ENCODE data around the gene DHRS3.
A peak's percentile ranks its signal among the peaks of the same experiment; 100 is the strongest.
"Not testable (repeated sequence)": the region's sequence is repeated elsewhere in the genome, so short reads cannot be mapped to it uniquely, and the experiment has no call there.

DHRS3 gene

GRCh38 chr1:12617901-12618660 is at the start of gene DHRS3:
Gene DHRS3, minus strand, starts transcription at chr1:12618210. Its CDS starts 862 bp downstream, at chr1:12617348.
- Histone ChIP-seq H3K9me3 (ENCODE audit: control insufficient read depth in 2 of 2, low read length in 2 of 2) (no peaks in the 10 kb centered on the region), H3K27me3 (ENCODE audit: control insufficient read depth in 1 of 2, insufficient read depth in 2 of 2, low read length in 2 of 2) (no peaks in the 10 kb centered on the region), H3K27ac (ENCODE audit: low read length) (peak within 1 kb of the TSS; percentile 86), H3K9ac (ENCODE audit: low read length in 2 of 2) (peak within 1 kb of the TSS; percentile 70 to 75), H3K4me1 (ENCODE audit: control insufficient read depth, insufficient read depth, low read length) (peaks cover 72% of the 10 kb centered on the region), H3K36me3 (ENCODE audit: control insufficient read depth in 2 of 2, insufficient read depth in 2 of 2, low read length in 2 of 2) (no peaks in the 10 kb centered on the region), H3K4me3 (ENCODE audit: low read length in 2 of 2) (peak within 1 kb of the TSS; percentile 84 to 88)

- Histone ChIP-seq H3K4me1 (ENCODE audit: control insufficient read depth, insufficient read depth, low read length) (no peaks in the 10 kb centered on the region), H3K4me3 (ENCODE audit: low read length in 2 of 2) (no peak overlapping the region), H3K9ac (ENCODE audit: low read length in 2 of 2) (no peak overlapping the region), H3K36me3 (ENCODE audit: control insufficient read depth in 2 of 2, insufficient read depth in 2 of 2, low read length in 2 of 2) (no peaks in the 10 kb centered on the region), H3K9me3 (ENCODE audit: control insufficient read depth in 2 of 2, low read length in 2 of 2) (peaks cover 9 to 15% of the 10 kb centered on the region in 2 donors), H3K27ac (ENCODE audit: low read length) (no peak overlapping the region), H3K27me3 (ENCODE audit: control insufficient read depth in 1 of 2, insufficient read depth in 2 of 2, low read length in 2 of 2) (no peaks in the 10 kb centered on the region)
These were observed 48.2 kb upstream of the DHRS3 start for GRCh38 chr1:12666141-12666735.

- no peaks in the 10 kb centered on the region for H3K27me3 ChIP-seq (ENCODE audit: control insufficient read depth in 1 of 2, insufficient read depth in 2 of 2, low read length in 2 of 2)
- peaks cover 9 to 15% of the 10 kb centered on the region in 2 donors for H3K9me3 ChIP-seq (ENCODE audit: control insufficient read depth in 2 of 2, low read length in 2 of 2)
- no peak overlapping the region for H3K27ac ChIP-seq (ENCODE audit: low read length)
- no peak overlapping the region for H3K4me3 ChIP-seq (ENCODE audit: low read length in 2 of 2)
- no peaks in the 10 kb centered on the region for H3K4me1 ChIP-seq (ENCODE audit: control insufficient read depth, insufficient read depth, low read length)
- no peaks in the 10 kb centered on the region for H3K36me3 ChIP-seq (ENCODE audit: control insufficient read depth in 2 of 2, insufficient read depth in 2 of 2, low read length in 2 of 2)
- H3K9ac ChIP-seq (ENCODE audit: low read length in 2 of 2): no peak overlapping the region
These were observed 47.5 kb upstream of the DHRS3 start for GRCh38 chr1:12665511-12665910.

- no peaks in the 10 kb centered on the region for H3K4me1 ChIP-seq (ENCODE audit: control insufficient read depth, insufficient read depth, low read length)
- no peak overlapping the region for H3K27ac ChIP-seq (ENCODE audit: low read length)
- H3K9me3 ChIP-seq (ENCODE audit: control insufficient read depth in 2 of 2, low read length in 2 of 2): peaks cover 0 to 8% of the 10 kb centered on the region in 2 donors
- H3K4me3 ChIP-seq (ENCODE audit: low read length in 2 of 2): no peak overlapping the region
- no peaks in the 10 kb centered on the region for H3K27me3 ChIP-seq (ENCODE audit: control insufficient read depth in 1 of 2, insufficient read depth in 2 of 2, low read length in 2 of 2)
- no peaks in the 10 kb centered on the region for H3K36me3 ChIP-seq (ENCODE audit: control insufficient read depth in 2 of 2, insufficient read depth in 2 of 2, low read length in 2 of 2)
- no peak overlapping the region for H3K9ac ChIP-seq (ENCODE audit: low read length in 2 of 2)
These were observed 44.5 kb upstream of the DHRS3 start for GRCh38 chr1:12662556-12662955.

- no peak overlapping the region for H3K4me3 ChIP-seq (ENCODE audit: low read length in 2 of 2)
- peaks cover 0 to 8% of the 10 kb centered on the region in 2 donors for H3K9me3 ChIP-seq (ENCODE audit: control insufficient read depth in 2 of 2, low read length in 2 of 2)
- no peaks in the 10 kb centered on the region for H3K36me3 ChIP-seq (ENCODE audit: control insufficient read depth in 2 of 2, insufficient read depth in 2 of 2, low read length in 2 of 2)
- H3K27ac ChIP-seq (ENCODE audit: low read length): no peak overlapping the region
- H3K4me1 ChIP-seq (ENCODE audit: control insufficient read depth, insufficient read depth, low read length): no peaks in the 10 kb centered on the region
- H3K9ac ChIP-seq (ENCODE audit: low read length in 2 of 2): no peak overlapping the region
- no peaks in the 10 kb centered on the region for H3K27me3 ChIP-seq (ENCODE audit: control insufficient read depth in 1 of 2, insufficient read depth in 2 of 2, low read length in 2 of 2)
These were observed 43.7 kb upstream of the DHRS3 start for GRCh38 chr1:12661606-12662219.

- H3K4me1 ChIP-seq (ENCODE audit: control insufficient read depth, insufficient read depth, low read length): no peaks in the 10 kb centered on the region
- no peaks in the 10 kb centered on the region for H3K36me3 ChIP-seq (ENCODE audit: control insufficient read depth in 2 of 2, insufficient read depth in 2 of 2, low read length in 2 of 2)
- H3K9me3 ChIP-seq (ENCODE audit: control insufficient read depth in 2 of 2, low read length in 2 of 2): peaks cover 0 to 8% of the 10 kb centered on the region in 2 donors
- H3K27me3 ChIP-seq (ENCODE audit: control insufficient read depth in 1 of 2, insufficient read depth in 2 of 2, low read length in 2 of 2): no peaks in the 10 kb centered on the region
- no peak overlapping the region for H3K4me3 ChIP-seq (ENCODE audit: low read length in 2 of 2)
- H3K9ac ChIP-seq (ENCODE audit: low read length in 2 of 2): no peak overlapping the region
- no peak overlapping the region for H3K27ac ChIP-seq (ENCODE audit: low read length)
These were observed 40.8 kb upstream of the DHRS3 start for GRCh38 chr1:12658531-12659453.

GRCh38 chr1:12657885-12658512 is 40.0 kb upstream of the DHRS3 start:
- not testable (repeated sequence) for H3K4me1 ChIP-seq (ENCODE audit: control insufficient read depth, insufficient read depth, low read length); H3K9ac ChIP-seq (ENCODE audit: low read length in 2 of 2); H3K9me3 ChIP-seq (ENCODE audit: control insufficient read depth in 2 of 2, low read length in 2 of 2); H3K36me3 ChIP-seq (ENCODE audit: control insufficient read depth in 2 of 2, insufficient read depth in 2 of 2, low read length in 2 of 2); H3K4me3 ChIP-seq (ENCODE audit: low read length in 2 of 2); H3K27ac ChIP-seq (ENCODE audit: low read length); H3K27me3 ChIP-seq (ENCODE audit: control insufficient read depth in 1 of 2, insufficient read depth in 2 of 2, low read length in 2 of 2)

- Histone ChIP-seq H3K27ac (ENCODE audit: low read length) (no peak overlapping the region), H3K27me3 (ENCODE audit: control insufficient read depth in 1 of 2, insufficient read depth in 2 of 2, low read length in 2 of 2) (no peaks in the 10 kb centered on the region), H3K36me3 (ENCODE audit: control insufficient read depth in 2 of 2, insufficient read depth in 2 of 2, low read length in 2 of 2) (no peaks in the 10 kb centered on the region), H3K4me1 (ENCODE audit: control insufficient read depth, insufficient read depth, low read length) (no peaks in the 10 kb centered on the region), H3K9ac (ENCODE audit: low read length in 2 of 2) (no peak overlapping the region), H3K4me3 (ENCODE audit: low read length in 2 of 2) (no peak overlapping the region), H3K9me3 (ENCODE audit: control insufficient read depth in 2 of 2, low read length in 2 of 2) (no peaks in the 10 kb centered on the region)
These were observed 39.3 kb upstream of the DHRS3 start for GRCh38 chr1:12657060-12657884.

GRCh38 chr1:12656575-12656974 is 38.6 kb upstream of the DHRS3 start:
- H3K27me3 ChIP-seq (ENCODE audit: control insufficient read depth in 1 of 2, insufficient read depth in 2 of 2, low read length in 2 of 2): no peaks in the 10 kb centered on the region
- no peaks in the 10 kb centered on the region for H3K9me3 ChIP-seq (ENCODE audit: control insufficient read depth in 2 of 2, low read length in 2 of 2)
- no peak overlapping the region for H3K4me3 ChIP-seq (ENCODE audit: low read length in 2 of 2)
- no peaks in the 10 kb centered on the region for H3K4me1 ChIP-seq (ENCODE audit: control insufficient read depth, insufficient read depth, low read length)
- no peak overlapping the region for H3K27ac ChIP-seq (ENCODE audit: low read length)
- no peaks in the 10 kb centered on the region for H3K36me3 ChIP-seq (ENCODE audit: control insufficient read depth in 2 of 2, insufficient read depth in 2 of 2, low read length in 2 of 2)
- H3K9ac ChIP-seq (ENCODE audit: low read length in 2 of 2): no peak overlapping the region
